BLaER1 (cell line): ENCODE results near the gene CHMP2A.
"Not testable (repeated sequence)": the region's sequence is repeated elsewhere in the genome, so short reads cannot be mapped to it uniquely, and the experiment has no call there.

Source experiments
- H3K27ac ChIP-seq: shearing (Covaris generic); formaldehyde crosslinking; 2 replicates; pipeline ENCODE4 v1.8.1; 2022
- H3K27me3 ChIP-seq: shearing (Covaris generic); formaldehyde crosslinking; 2 replicates; pipeline ENCODE4 v1.8.1; 2022
- H3K36me3 ChIP-seq: shearing (Covaris generic); formaldehyde crosslinking; 2 replicates; pipeline ENCODE4 v1.8.1; 2022
- H3K4me1 ChIP-seq: shearing (Covaris generic); formaldehyde crosslinking; 2 replicates; pipeline ENCODE4 v1.8.1; 2022
- H3K4me2 ChIP-seq: shearing (Covaris generic); formaldehyde crosslinking; 2 replicates; pipeline ENCODE4 v1.8.1; 2022
- H3K4me3 ChIP-seq: shearing (Covaris generic); formaldehyde crosslinking; 2 replicates; pipeline ENCODE4 v1.8.1; 2022
- H3K9ac ChIP-seq: shearing (Covaris generic); formaldehyde crosslinking; 2 replicates; pipeline ENCODE4 v1.8.1; 2022
- H3K9me3 ChIP-seq: shearing (Covaris generic); formaldehyde crosslinking; 2 replicates; pipeline ENCODE4 v1.8.1; 2022
- H4K20me1 ChIP-seq: shearing (Covaris generic); formaldehyde crosslinking; 2 replicates; pipeline ENCODE4 v1.8.1; 2022
- Cebpa-rat ChIP-seq: shearing (Covaris generic); IDR thresholded peaks from 2 replicates; pipeline ENCODE4 v1.8.1; 2022

The CHMP2A gene

DNA sequence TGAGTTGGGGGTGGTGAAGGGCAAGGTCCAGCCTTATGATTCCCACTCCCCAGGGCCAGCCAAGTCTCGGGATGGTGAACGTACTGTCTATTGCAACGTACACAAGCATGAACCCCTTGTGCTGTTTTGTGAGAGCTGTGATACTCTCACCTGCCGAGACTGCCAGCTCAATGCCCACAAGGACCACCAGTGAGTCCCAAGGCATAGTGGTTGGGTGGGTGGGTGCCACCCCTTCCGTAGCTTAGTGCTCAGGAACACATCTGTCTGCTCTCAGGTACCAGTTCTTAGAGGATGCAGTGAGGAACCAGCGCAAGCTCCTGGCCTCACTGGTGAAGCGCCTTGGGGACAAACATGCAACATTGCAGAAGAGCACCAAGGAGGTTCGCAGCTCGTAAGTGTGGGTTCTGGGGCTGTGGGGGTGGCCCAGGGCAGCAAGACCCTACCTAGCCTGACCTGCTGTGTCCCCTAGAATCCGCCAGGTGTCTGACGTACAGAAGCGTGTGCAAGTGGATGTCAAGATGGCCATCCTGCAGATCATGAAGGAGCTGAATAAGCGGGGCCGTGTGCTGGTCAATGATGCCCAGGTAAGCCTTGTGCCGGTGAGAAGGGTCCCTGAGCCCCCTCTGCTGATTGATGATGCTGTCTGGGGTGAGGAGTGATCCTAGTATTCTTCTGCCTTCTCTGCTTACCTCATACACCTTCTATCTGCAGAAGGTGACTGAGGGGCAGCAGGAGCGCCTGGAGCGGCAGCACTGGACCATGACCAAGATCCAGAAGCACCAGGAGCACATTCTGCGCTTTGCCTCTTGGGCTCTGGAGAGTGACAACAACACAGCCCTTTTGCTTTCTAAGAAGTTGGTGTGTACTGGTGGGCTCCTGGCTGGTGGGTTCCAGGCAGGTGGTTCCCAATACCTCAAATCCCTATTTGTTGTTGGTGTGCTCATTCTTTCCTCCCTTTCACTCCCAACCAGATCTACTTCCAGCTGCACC is 7.3 kb downstream of the CHMP2A start:
- H3K9me3 ChIP-seq = no peaks in the 10 kb centered on the region
- peaks cover 48% of the 10 kb centered on the region for H3K4me1 ChIP-seq
- TF ChIP-seq Cebpa-rat = no peak
- H3K4me2 ChIP-seq = peak overlapping the region; percentile 30; the same call in 1 of the 2 replicates
- H3K27me3 ChIP-seq = no peaks in the 10 kb centered on the region
- no peak overlapping the region for H3K9ac ChIP-seq
- H3K4me3 ChIP-seq = no peak overlapping the region
- H4K20me1 ChIP-seq = peaks cover 83% of the 10 kb centered on the region
- no peak overlapping the region for H3K27ac ChIP-seq
- peaks cover 73% of the 10 kb centered on the region for H3K36me3 ChIP-seq

DNA sequence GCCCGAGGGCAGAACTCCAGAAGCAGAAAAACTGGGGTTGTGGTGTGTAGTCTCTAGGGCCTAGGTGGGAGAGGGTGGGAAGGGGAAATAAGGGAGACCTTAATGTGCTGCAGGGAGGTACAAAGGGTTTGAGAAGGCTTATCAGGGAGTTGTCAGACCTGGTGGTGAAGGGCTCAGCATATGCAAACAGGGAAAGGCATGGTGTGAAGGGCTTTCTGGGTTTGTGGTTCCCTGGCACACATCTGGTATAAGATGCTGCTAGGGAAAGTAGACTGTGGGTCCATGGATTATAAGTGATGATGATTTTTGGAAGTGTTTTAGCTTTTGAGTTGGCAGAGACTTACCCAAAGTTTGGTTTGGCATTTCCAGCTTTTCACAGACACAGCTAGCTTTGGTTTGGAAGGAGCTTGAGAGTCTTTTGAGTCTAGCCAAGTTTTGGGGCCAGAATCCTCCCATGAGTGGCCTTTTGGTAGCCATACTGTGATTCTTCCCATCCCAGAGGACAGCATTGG is 8.8 kb downstream of the CHMP2A start:
- Histone ChIP-seq H3K27me3 (no peaks in the 10 kb centered on the region), H3K27ac (peak overlapping the region; percentile 98; the same call in 1 of the 2 replicates), H3K4me2 (peak overlapping the region; percentile 99), H3K4me3 (peak overlapping the region; percentile 100), H4K20me1 (peaks cover 68% of the 10 kb centered on the region), H3K4me1 (peaks cover 49% of the 10 kb centered on the region), H3K9me3 (no peaks in the 10 kb centered on the region), H3K36me3 (peaks cover 58% of the 10 kb centered on the region), H3K9ac (peak overlapping the region; percentile 99)
- no peak for TF ChIP-seq Cebpa-rat

DNA sequence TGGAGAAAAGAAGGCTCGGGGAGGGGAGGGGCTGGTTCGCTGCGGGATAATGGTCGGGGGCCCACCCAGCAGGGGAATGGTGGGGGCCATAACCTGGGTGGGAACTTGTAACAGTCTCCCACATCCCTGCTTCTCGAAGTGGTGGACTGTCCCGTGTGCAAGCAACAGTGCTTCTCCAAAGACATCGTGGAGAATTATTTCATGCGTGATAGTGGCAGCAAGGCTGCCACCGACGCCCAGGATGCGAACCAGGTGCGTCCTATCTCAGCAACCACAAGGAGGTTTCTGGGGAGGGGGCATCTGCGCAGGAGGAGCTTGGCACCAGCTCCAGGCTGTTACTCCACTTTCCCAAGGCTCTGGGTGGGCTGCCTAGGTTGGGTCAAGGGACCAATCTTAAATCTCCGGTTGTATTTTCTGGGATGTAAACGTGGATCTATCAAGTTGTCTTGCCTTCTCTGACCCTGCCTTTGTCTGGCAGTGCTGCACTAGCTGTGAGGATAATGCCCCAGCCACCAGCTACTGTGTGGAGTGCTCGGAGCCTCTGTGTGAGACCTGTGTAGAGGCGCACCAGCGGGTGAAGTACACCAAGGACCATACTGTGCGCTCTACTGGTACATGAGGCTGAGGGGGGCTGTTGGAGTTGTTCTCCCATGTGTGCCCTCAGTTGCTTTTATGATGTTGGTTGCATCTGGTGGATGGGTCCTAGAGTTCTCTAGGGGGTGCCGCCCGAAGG is 9.5 kb downstream of the CHMP2A start:
- no peak for TF ChIP-seq Cebpa-rat
- peak overlapping the region; percentile 99 for H3K4me2 ChIP-seq
- peaks cover 52% of the 10 kb centered on the region for H3K36me3 ChIP-seq
- H3K9me3 ChIP-seq = no peaks in the 10 kb centered on the region
- H3K9ac ChIP-seq = peak overlapping the region; percentile 99
- peaks cover 61% of the 10 kb centered on the region for H4K20me1 ChIP-seq
- peak overlapping the region; percentile 100 for H3K4me3 ChIP-seq
- H3K27me3 ChIP-seq = no peaks in the 10 kb centered on the region
- peaks cover 49% of the 10 kb centered on the region for H3K4me1 ChIP-seq
- H3K27ac ChIP-seq = peak overlapping the region; percentile 98

DNA sequence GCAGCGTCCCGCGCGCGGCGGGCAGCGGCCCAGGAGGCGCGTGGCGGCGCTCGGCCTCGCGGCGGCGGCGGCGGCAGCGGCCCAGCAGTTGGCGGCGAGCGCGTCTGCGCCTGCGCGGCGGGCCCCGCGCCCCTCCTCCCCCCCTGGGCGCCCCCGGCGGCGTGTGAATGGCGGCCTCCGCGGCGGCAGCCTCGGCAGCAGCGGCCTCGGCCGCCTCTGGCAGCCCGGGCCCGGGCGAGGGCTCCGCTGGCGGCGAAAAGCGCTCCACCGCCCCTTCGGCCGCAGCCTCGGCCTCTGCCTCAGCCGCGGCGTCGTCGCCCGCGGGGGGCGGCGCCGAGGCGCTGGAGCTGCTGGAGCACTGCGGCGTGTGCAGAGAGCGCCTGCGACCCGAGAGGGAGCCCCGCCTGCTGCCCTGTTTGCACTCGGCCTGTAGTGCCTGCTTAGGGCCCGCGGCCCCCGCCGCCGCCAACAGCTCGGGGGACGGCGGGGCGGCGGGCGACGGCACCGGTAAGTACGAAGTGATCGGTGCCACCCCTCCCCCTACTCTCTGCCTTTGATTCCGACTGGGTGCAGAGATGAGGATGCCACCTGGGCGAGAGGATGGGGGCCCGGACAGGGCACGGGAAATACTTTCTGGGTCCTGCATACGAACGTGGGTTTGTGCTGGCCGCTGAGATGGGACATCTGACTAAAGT is 10.2 kb downstream of the CHMP2A start:
- Histone ChIP-seq H3K9ac (peak overlapping the region; percentile 99), H3K4me2 (peak overlapping the region; percentile 99), H3K27me3 (no peaks in the 10 kb centered on the region), H3K27ac (peak overlapping the region; percentile 98), H4K20me1 (peaks cover 54% of the 10 kb centered on the region), H3K4me3 (peak overlapping the region; percentile 100), H3K9me3 (no peaks in the 10 kb centered on the region), H3K4me1 (peaks cover 42% of the 10 kb centered on the region), H3K36me3 (peaks cover 45% of the 10 kb centered on the region)
- TF ChIP-seq Cebpa-rat = no peak

DNA sequence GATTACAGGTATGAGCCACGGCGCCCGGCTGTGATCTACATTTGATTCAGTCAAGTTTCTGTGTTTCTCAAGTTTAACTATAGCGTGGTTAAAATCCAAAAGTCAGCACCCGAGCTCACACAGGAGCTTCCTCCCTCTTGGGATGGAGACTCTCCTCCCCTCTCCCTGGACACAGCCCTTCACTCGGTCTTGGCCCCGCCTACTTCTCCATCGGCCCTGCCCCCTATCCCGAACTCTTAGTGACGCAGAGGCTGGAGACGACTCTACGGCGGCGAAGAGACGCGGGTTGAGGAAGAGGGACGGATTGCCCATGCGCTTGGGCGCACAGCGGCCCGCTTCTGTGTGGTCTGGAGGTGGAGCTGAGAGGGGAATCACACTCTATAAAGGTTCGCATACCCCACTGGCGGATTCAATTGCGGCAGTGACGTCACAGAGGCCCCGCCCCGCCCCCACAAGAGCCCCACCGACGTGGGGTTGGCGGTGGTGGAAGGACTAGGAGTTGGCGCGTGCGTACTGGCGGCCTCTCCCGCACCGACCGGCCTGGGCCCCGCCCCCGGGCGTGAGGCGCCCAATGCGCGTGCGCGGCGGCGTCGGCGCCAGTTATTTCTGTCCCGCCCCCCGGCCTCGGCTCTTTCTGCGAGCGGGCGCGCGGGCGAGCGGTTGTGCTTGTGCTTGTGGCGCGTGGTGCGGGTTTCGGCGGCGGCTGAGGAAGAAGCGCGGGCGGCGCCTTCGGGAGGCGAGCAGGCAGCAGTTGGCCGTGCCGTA is 10.9 kb downstream of the CHMP2A start, which contains the start of gene TRIM28:
Gene TRIM28 (plus strand): TSS at position 239 of the 765 bp plus-strand sequence. CDS start 694 bp downstream, outside the sequence.
- peak within 1 kb of the TSS; percentile 100 for H3K4me3 ChIP-seq
- H4K20me1 ChIP-seq = peaks cover 47% of the 10 kb centered on the region
- peaks cover 37% of the 10 kb centered on the region for H3K36me3 ChIP-seq
- H3K27me3 ChIP-seq = no peaks in the 10 kb centered on the region
- H3K27ac ChIP-seq = peak within 1 kb of the TSS; percentile 98
- H3K4me2 ChIP-seq = peak within 1 kb of the TSS; percentile 99
- no peak for TF ChIP-seq Cebpa-rat
- no peaks in the 10 kb centered on the region for H3K9me3 ChIP-seq
- peak within 1 kb of the TSS; percentile 99 for H3K9ac ChIP-seq
- H3K4me1 ChIP-seq = peaks cover 42% of the 10 kb centered on the region

DNA sequence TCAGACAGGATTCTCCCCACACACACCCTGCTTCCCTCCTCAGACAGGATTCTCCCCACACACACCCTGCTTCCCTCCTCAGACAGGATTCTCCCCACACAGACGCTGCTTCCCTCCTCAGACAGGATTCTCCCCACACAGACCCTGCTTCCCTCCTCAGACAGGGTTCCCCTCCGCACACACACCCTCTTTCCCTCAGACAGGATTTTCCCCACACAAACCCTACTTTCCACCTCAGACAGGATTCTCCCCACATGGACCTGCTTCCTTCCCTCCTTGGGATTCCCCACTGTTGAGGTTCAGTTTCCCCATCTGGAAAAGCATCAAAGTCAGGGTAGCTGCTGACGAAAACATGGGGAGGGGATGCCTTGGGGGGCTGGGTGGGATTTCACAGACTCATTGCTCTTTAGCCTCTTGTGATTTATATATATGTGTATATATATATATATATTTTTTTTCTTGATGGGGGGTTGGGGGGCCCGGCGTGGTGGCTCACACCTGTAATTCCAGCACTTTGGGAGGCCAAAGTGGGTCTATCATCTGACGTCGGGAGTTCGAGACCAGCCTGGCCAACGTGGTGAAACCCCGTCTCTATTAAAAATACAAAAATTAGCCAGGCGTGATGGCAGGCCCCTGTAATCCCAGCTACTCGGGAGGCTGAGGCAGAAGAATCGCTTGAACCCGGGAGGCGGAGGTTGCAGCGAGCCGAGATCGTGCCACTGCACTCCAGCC is 12.1 kb downstream of the CHMP2A start:
- H3K27ac ChIP-seq = 0 out of 2 replicates have a peak overlapping the region, but pooled peaks have one; percentile 98
- H4K20me1 ChIP-seq = peaks cover 35% of the 10 kb centered on the region
- H3K4me3 ChIP-seq, H3K9me3 ChIP-seq, H3K9ac ChIP-seq, H3K27me3 ChIP-seq: not testable (repeated sequence)
- peak overlapping the region; percentile 86 for H3K4me2 ChIP-seq
- H3K36me3 ChIP-seq = peaks cover 25% of the 10 kb centered on the region
- peaks cover 51% of the 10 kb centered on the region for H3K4me1 ChIP-seq

DNA sequence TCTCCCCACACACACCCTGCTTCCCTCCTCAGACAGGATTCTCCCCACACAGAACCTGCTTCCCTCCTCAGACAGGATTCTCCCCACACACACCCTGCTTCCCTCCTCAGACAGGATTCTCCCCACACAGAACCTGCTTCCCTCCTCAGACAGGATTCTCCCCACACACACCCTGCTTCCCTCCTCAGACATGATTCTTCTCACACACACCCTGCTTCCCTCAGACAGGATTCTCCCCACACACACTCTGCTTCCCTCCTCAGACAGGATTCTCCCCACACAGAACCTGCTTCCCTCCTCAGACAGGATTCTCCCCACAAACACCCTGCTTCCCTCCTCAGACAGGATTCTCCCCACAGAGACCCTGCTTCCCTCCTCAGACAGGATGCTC is 15.7 kb downstream of the CHMP2A start:
- peak overlapping the region; percentile 65; the same call in 1 of the 2 replicates for H3K4me3 ChIP-seq
- H3K9me3 ChIP-seq, H3K27me3 ChIP-seq, H4K20me1 ChIP-seq, H3K36me3 ChIP-seq: not testable (repeated sequence)
- H3K4me1 ChIP-seq = peaks cover 39% of the 10 kb centered on the region
- peak overlapping the region; percentile 89 for H3K4me2 ChIP-seq
- H3K27ac ChIP-seq = peak overlapping the region; percentile 94
- peak overlapping the region; percentile 81 for H3K9ac ChIP-seq
